HG03095 (cell line): ENCODE data around the gene SLC2A9.

Experiments used
- ATAC-seq: cut with Tn5 transposase; IDR thresholded peaks from one replicate; pipeline ENCODE4 v1.9.1; 2021; ENCODE audit warnings: moderate library complexity; ENCODE audit not compliant: unreplicated experiment

SLC2A9 gene

GRCh38 chr4:10022346-10023049 lies 1.2 kb upstream of the SLC2A9 start:
- ATAC-seq: no peak

GRCh38 chr4:10021653-10022023 lies 341 bp upstream of the SLC2A9 start:
- ATAC-seq: no peak

GRCh38 chr4:10020106-10020505 lies 1.2 kb downstream of the SLC2A9 start:
- no peak for ATAC-seq

DNA sequence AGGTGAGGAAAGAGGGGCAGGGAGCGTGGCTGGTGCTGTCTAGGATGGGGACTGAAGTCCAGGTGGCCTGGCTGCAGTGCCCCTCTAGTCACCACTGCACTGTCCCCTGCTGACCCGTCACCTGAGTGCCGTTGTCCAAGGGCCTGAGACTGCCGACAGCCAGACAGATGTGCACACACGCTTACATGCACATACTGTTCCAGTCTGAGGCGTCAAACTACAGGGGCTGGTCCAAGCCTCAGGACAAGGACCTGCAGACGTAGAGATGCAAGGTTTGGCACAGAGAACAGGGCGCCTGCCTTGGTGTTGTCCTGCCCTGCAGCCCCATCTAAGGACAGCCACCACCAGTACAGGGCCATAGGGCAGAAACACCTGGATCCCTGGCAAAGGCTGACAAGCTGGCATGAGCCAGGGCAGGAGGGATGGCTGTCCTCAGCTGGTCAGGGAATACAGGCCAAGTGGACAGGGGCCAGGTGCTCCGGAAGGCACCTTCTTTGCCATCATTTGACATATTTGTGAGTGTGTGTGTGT lies 1.7 kb downstream of the SLC2A9 start:
- ATAC-seq: no peak

DNA sequence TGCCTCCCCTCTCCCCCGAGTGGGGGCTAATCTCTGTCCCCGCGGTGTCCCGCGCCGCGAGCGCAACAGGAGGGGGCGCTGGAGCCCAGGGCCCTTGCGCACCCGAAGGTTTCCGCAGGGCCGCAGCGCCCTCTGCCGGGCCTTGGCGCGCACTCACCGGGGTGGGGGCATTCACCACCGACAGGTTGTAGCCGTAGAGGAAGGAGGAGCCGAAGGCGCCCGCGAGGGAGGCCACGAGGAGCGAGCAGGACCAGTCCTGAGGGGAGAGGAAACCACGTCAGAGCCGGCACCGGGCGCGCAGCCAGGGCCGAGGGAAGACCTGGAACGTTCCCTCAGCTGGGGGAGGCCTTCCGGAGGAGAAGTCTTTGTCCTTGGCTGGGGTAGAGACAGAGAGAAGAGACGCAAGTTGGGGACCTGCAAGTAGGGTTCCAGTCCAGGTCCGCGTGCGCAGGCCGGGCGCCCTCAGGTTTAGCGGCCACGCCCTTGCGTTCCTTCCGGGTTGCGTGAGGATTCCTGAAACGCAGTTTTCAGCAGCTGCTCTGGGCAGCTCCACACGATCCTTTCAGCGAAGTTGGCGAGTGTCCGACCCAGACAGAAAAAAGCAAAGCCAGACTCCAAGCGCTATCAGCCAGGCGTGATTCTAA lies 2.4 kb downstream of the SLC2A9 start:
- peak; percentile 95 for ATAC-seq

DNA sequence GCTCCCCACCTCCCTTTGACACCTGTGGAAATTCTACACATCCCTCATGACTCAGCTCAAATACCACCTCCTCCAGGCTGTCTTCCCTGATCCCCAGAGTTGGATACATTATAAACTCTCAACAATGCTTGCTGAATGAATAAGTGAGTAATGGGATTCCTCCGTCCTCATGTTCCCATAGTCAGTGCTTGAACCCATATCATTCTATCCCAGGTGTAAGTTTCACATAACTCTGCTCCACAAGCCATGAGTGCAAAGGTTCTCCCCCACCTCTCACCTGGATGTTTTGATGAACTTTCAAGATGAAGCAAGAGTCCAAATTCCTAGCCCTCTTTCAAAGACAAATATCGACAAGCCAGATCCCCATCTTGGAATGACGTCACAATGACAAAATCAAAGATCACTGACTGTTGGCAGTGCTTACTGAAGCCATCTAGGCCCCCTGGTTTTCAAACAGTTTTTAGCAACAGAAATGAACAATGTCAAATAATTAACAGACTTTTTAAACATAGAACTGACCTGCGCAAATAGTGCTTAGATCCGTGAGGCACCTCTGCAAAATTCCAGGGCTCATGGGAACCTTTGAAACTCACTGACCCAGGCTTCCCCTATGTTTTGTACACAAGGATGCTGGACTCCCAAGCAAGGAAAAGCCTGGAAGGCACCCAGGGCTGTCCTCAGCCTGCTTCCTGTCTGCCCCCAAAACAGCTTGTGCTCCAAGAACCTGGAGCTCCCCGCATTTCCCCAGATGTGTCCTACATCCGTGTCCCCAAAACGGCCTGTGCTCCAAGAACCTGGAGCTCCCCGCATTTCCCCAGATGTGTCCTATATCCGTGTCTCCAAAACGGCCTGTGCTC lies 4.0 kb downstream of the SLC2A9 start:
- no peak for ATAC-seq

GRCh38 chr4:10016169-10016568 lies 5.1 kb downstream of the SLC2A9 start:
- no peak for ATAC-seq

- no peak for ATAC-seq
Measured at GRCh38 chr4:10015140-10015753, 6.0 kb downstream of the SLC2A9 start.

DNA sequence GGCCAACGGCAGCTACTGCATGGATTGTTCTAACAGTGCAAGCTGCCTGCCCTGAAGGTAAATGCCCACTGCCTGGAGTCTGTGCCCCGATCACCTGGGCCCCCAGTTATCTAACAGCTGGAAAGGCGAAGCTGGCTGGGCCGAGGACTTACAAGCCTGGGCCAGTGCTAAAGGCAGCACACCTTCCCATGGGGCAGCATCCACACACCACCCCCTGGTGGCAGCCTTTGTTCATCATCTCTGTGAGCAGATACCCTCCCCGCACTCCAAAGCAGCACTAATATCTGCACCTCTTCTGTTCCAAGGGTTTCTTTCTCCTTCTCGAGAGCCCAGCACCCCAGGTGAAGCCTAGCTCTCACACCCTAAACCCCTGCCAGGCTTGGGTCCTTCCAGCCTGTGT lies 7.6 kb downstream of the SLC2A9 start:
- peak; percentile 53 for ATAC-seq

DNA sequence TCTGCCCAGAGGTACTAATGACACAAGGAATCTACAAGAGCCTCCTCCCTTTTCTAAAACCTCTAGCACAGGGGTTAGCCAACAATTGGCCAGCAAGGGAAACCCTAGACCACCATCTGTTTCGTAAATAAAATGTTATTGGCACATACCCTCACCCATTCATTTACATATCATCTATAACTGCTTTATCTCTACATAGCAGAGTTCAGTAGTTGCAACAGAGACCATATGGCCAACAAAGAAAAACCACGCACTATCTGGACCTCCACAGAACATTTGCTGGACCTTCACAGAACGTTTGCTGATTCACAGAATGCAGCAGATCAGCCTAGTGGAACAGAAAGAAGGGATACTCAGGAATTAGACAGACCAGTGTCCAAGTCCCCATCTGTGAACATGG lies 9.4 kb downstream of the SLC2A9 start:
- ATAC-seq: no peak

- ATAC-seq: no peak
Measured at GRCh38 chr4:10011277-10011676, 10.0 kb downstream of the SLC2A9 start.

DNA sequence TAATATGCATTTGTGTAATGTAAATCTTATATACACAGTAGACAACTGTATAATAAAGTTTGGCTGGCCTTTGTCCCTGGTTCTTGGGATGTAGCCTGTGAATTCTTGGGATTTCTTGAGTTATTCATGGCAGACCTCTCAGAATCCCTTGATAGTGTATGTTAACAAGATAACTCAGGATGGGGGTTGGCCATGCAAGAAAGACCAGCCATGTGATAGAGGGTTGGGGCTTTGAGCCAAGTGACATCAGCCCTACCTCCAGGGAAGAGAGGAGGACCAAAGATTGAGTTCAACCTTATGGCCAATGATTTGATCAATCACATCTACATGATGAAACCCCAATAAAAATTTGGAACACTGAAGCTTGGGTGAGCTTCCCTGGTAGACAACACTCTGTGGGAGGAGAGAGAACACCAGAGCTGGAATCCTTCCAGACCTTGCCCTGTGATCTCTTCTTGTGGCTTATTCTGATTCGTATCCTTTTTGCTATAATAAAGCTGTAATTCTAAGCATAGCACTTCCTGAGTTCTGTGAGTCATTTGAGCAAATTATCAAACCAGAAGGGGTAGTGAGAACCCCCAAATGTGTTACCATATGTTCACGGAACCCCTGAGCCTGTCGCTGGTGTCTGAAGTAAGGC lies 11.3 kb downstream of the SLC2A9 start:
- ATAC-seq: no peak

DNA sequence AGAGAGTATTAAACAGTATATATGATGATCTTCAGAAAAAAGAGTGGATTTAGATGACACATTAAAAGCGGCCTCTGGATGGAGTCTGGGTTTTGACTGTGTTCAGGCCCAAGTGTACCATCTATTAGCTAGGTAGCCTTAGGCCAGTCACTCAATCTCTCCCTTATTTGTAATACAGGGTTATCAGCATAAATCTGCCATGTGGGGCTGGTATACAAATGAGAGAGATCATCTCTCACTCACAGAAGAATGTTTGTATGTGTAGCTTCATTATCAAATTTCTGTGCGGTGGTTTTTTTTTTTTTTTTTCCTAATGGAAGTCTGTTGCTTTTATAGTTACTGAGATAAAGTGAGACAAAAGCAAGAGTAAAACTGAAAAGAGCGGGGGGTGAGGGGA lies 12.7 kb downstream of the SLC2A9 start:
- ATAC-seq: no peak

DNA sequence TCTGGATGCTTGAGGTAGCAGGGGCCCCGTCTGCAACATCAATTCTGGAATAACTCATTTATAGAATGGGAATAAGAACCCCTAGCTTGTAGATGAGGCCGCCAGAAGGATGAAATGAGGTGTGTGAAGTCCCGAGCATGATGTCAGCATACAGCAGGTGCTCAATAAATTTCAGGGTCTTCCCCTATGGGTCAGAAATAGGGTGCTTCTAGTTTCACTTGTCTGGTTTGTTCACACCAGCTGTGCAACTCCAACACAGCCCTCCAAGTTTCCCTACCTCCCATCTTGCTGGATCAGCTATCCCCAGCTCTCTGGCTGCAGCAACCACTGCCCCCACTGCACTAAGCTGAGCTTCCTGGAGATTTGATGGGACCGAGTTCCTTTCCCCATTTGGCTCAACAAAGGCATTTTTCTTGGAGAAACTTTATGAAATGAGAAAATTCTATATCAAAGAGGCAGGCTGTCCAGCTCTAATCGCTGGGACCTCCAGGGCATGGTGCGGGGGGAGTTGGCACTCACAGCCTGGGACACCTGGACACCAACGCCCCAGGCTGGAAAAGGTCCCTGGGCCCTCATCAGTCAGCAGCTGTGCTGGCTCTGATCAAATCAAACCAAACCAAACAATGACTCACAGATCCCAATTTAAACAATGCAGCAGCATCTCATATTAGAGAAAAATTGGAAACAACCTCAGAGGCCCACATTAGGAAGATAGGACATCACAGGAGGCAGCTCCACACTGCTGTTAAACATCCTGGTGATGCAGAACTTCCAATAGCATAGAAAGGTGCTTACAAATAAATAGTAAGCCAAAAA lies 13.3 kb downstream of the SLC2A9 start:
- ATAC-seq: peak; percentile 49

GRCh38 chr4:10007436-10007740 lies 13.9 kb downstream of the SLC2A9 start:
- peak; percentile 54 for ATAC-seq

DNA sequence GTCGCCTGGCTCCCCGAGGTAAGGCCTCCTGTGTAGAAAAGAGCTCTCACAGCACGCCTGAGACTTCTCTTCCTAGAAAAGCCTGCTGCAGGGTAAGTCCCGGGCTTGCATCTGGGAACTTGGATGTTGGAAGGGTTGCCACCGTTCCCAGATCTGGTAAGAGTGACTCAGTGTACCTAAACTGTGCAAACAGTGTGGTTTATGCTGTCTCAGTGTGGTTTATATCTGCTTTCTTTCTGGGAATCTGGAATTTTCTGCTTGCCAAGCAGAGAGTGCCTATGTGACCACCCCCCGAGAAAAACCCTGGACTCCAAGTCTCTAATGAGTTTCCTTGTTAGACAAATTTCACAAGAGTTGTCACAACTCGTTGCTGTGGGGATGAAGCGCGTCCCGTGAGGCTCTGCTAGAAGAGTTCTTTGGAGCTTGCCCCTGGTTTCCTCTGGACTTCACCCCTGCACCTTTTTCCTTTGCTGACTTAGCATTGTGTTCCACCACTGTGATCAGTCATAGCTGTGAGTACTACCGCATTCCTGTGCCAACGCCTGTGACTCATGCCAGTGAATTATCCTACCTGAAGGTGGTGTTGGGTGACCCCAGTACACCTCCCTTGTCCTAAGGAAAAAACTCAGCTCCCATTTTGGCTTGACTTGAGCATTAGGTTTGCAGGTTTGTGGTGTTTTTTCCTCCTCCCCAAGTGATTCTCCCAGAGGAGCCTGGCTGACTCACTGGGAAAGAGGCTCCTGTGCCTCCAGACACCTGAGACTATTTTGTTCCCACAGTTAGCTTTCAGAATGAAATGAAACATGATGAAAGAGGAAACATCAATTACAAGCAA lies 14.5 kb downstream of the SLC2A9 start:
- peak; percentile 10 for ATAC-seq

DNA sequence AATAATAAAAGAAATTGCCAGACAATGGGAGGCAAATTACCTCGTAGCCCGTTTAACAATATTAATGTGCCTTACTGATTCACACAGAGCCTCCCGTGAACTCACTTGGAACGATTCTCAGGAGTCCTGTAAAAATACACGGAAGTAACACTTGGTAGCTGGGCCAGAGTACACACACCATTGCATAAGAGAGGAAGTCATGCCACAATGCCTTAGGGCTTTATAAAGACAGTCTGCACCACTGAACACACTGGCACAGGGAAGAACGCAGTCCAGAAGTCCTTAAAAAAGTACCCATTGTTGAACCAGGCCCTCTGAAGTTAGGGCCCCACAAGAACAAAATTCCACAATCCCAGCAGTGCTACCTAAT lies 15.1 kb downstream of the SLC2A9 start:
- peak; percentile 31 for ATAC-seq

GRCh38 chr4:10005632-10006031 lies 15.7 kb downstream of the SLC2A9 start:
- ATAC-seq: no peak

- ATAC-seq: peak; percentile 15
Measured at GRCh38 chr4:10003666-10004065, 17.6 kb downstream of the SLC2A9 start.
